GM18861 (cell line): ENCODE measurements around the gene SFR1.
A peak's percentile ranks its signal among the peaks of the same experiment; 100 is the strongest.

Source experiments
- ATAC-seq: cut with Tn5 transposase; IDR thresholded peaks from one replicate; pipeline ENCODE4 v1.9.1; 2021; ENCODE audit not compliant: unreplicated experiment

The SFR1 gene

DNA sequence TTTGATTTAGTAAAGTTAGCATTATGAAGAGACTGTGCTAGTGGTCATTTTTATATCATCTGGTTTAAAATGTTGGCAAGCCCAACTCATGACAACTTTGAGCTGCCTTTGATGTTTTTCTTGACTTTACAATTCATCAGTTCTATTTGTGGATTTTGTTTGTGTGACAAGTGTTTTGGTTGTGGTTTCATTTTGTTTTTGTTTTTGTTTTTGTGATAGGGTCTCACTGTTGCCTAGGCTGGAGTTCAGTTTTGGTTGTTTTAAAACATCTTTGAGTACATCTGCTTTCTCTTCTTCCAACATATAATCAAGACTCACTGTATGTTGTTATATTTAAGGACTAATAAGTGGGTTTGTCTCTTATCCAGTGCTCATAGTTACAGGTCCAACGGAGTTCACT is 17.6 kb upstream of the SFR1 start:
- no peak for ATAC-seq

DNA sequence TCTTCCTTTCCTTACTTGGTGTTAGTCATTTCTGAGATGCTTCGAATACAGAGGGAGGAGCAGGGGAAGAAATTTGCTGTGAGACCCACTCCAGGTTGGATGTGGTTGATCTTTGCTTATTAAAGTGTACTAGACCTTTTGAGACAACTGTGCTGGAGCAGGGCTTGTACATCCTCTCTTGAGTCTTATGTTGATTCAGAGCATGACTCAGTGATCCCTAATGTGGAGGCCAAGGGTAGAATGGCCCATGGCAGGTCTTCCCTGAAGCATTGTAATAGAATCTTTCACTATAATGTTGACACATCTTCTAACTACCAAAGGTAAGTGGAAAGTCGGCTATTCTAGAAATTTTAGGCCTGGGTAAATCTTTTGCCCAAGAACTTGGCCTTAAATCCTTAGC is 17.0 kb upstream of the SFR1 start:
- ATAC-seq, result no peak

DNA sequence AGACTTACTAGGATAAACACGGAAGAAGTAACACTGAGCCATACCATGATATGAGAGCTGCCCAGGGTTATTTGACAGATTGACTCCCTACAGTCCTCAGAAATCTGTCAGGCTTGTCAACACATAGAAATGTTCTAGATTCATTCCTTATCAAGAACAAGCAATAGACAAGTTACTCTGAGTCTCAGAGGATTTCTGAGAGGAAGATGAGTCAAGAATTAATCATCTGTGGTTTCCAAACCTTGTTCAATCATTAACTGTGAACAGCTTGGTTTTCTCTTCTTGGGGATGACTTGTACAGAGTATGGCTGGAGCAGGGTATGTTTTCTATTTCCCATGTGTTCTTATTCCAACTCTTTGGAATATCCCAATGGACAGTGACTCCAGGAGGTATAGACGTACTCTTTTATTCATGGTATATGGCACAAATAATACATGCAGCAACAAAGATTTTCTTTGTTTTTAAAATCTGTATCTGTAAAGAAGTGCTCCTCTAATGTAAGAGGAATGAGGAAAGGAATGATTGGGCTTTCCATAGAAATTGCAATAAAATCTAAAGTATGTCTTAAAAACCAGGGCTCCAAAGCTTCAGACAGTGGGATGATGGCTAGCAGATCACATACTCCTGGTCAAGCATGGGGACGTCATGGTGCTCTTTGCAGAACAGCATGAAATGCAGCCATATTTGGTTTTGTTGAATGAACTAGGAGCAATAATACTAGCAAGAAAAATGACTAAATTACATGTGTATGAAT is 11.9 kb upstream of the SFR1 start:
- peak; percentile 99 for ATAC-seq

DNA sequence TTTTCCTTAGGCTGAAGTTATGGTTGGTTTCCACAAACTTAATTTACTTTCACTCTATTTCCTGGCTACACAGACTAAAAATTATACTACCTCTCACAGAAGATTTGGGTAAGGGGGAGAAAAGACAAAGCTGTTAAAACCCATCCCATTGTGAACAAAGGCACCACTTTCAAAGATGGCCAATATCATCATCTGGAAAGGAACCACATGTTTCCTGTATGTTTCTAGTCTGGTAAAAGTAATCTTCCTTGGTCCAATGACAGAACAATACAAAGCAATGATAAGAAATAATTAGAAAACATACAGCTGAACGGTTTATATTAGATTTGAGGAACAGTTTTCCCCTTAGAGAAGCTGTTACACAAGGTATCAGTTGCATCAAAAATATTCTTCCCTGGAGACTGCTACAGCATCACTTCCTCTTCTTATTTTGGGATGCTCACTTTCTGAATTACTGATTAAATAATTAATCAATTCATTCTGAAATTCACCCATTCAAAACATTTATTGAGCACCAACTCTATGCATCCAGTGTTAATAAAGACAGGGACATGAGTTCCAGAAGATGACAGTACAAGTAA is 8.5 kb upstream of the SFR1 start:
- ATAC-seq, result no peak

DNA sequence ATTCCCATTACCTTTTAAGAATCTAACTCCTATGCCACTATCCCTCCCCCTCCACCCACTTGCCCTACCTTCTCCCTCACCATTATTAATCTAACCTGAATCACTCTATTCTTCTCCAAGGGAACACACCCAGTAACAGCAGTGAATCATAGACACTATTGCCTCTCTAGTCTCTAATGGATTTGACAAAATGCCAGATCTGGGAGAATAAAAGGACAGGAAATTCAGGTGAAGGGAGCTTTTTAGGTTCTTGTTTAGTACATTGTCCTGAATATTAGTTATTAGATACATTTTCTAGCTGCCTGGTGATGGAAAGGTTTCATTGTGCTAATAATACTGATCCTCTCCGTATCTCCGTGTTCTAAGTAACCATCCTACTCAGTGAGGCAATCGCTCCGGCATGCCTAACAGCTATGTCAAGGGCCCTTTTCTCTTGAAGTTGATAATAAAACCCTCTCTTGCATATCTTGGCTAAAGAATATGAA is 4.1 kb upstream of the SFR1 start:
- no peak for ATAC-seq

DNA sequence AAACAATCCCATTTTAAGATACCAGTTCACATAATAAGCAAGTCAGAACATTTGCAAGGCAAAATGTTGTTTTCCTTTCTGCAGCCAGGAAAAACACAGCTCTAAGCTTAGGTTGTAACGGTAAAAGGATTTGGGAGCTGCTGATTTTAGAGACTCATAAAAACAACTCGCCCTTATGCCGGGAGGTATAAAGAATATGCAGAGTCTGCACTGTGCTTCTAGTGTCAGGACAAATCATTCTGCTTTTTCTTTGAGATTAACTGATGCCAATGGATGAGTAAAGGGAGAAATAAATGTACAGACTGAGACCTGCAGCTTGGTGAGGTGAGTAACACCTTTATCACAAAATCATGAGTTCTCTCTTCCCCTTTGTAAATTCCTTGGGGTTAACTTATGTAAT is 2.0 kb upstream of the SFR1 start:
- no peak for ATAC-seq

DNA sequence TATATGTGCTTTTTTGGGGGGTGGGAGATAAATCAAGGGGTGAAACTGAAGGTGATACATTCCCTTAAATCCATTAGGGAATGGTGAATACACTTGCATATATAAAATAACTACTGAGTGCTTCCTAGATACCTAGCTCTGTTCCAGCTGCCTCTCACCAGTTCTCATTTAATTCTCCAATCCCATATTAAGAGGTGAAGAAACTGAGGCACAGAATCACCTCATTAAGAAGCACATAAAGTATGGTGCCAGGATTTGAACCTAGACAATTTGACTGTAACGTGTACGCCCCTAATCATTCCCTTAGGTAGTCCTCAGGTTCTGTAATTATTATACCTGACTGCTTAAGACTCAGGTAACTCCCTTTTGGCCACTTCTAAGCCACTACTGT is 1.5 kb upstream of the SFR1 start:
- ATAC-seq, result no peak

DNA sequence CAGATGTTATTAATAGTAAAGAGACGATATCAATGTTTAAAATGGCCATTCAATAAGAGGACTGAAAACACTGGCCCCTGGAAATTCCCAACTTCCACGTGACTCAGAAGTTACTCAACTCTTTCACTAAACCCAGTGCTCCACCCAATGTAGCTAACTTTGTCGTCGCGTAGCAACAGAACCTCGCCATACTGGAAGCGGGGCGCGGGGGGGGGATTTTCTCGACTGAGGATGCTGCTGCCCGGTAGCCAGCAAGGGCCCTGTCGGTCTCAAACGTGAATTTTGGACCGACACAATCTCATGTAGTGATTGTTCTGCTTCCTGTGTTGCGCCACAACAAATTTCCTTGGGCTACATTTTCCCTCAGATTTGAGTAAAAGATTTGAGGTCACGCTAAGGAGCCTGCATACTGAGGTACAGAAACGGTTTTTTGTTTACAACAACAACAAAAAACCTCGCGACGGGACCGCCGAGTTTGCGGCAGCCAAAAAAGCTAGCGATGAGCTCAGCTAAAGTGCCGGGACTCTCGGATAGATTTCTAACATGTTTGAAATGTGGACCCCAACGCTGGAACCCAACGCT is 977 bp upstream of the SFR1 start:
- ATAC-seq, result peak; percentile 33

DNA sequence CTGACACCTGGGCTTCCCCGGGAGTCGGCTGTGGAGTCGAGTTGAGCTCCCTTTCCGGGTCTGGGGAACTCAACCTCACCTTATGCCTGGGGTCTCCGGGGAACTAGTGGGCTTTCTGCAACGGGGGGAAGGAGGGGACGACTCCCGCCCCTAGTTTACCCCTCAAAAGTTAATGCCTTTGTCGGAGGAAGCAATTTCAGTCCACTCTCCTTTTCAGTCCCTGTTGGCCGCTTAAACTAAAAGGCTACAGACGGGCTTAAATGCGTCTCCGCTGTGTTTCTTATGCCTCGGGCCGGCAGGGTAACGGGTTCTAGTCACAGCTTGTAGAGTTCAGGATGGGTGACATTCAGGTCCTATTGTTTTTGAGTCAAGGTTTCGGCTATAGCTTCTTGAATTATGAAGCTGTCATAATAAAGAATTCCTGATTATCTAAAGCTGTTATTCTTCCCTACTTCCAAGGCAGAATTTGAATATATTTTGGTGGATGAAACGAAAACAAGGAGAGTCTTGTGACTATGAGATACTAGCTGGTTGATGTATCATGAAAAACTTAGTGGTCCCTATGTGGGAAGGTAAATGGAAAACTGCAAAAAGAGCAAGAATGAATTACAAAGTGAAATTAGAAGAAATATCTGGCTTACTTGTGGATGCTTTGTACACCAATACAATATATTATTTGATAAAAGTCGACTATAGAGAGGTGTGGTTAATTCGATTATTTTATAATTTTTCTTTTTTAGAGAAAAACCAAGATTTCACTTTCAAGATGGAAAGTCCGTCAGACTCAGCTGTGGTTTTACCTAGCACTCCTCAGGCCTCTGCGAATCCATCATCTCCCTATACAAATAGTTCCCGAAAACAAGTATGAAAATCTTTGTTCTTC is 495 bp downstream of the SFR1 start:
- ATAC-seq, result no peak

DNA sequence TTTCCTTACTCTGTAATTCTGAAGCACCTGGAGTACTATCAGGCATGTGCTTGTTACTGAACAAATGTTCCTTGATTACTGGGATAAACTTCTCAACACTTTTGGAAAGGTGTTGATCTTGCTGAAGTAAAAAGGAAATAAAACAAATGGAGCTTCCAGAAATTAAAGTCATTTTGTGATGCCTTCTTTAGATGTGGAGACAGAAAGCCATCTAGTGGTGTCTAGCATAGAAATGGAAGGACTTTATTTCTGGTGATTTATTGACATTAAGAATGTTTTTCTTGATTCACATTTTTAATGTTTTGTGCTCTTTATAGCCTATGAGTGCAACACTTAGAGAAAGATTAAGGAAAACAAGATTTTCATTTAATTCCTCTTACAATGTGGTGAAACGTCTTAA is 1.4 kb downstream of the SFR1 start:
- no peak for ATAC-seq

DNA sequence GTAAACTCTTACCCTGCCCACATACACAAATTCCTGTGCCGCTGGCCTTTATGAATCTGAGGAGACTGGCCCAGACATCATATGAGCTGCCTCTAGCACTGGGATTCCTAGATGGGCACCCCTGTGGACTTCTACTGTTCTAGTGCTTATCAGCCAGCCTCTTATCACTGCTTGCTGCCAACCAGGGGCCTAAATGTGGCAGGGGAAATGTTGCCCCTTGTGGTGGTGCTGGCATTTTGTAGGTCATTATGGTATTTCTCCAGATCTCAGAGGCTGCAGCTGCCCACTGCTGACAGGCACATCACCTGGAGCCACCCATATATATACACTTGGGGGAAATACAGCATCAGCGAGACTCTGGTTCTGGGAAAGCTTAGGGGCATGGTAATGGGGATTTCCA is 5.4 kb downstream of the SFR1 start:
- ATAC-seq, result peak; percentile 39

DNA sequence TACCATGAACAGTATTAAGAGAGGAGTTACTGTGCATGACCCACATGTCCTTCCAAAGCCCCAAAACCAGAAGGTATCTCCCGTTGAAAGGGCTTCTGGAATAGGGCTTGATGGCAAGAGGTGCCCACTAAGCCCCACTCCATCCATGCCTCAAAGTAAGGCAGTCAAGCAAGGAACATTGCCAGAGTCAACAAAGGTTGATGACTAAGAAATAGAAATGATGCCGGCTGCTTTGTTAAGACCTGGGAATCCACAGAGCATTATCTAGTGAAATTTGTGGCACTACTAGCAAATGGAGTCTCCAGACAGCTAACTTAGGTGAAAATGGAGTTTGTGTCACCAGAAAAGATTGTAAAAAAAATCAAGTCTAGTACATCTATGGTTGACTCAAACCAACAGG is 6.2 kb downstream of the SFR1 start:
- no peak for ATAC-seq

DNA sequence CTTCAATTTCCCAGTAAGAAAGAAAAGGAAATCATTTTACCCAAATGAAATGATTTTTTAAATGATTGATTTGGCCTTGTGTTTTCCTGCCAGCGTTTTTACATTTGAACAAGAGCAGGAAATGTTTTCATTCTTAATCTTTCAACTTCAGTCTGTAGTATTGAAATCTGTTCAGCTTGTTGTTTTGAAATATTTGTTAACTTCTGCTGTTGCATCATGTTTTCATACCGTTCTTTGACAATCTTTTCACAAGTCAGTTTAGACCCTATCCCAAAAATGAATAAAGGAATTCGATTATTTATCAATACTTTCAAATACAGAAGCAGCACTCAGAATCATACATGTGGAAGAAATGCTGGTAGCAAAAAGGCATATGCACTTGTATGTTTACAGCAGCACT is 8.1 kb downstream of the SFR1 start:
- ATAC-seq, result no peak

DNA sequence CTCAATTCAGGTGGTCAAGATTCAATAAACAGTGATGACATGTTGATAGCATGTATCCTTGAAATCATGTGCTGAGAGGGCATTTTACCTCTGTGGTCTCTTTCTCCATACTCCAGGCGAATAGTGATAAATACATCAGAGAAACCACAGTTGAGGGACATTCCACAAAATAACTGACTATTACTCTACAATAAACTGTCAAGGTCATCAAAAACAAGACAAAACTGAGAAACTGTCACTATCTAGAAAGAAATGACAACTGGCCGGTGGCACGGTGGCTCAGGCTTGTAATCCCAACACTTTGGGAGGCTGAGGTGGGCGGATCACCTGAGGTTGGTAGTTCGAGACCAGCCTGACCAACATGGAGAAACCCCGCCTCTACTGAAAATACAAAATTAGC is 16.2 kb downstream of the SFR1 start:
- ATAC-seq, result no peak

DNA sequence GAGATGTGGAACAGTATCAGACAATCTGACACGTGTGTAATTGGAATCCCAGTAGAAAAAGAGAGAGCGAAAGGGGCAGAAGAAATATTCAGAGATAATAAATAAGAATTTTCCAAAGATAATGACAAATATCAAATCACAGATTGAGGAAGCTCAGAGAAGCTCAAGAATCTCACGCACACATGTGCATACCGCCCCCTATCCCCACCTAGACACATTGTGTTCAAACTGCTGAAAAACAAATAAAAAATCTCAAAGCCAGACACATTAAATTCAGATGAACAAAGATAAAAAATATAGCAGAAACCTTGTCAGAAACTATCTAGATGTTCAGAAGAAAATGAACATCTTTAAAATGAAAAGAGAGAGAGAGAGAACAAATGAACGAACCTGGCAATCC is 17.2 kb downstream of the SFR1 start:
- no peak for ATAC-seq

DNA sequence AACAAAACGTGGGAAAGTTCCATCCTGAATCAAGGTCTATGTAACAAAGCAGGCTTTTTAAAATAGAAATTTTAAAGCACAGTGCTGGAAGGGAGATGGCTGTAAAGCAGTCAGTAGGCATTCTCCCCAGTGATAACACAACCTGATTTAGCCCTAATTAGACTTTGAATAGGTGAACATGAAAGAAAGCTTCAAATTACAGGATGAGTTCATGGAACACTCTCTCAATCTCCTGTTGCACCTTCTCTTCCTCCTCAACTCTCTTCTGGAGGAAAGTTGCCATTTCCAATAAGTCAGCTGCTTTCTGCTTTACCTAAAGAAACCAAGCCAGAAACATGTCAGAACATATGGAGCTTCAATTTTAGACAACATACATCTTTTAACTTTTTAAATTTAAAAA is 20.1 kb downstream of the SFR1 start:
- no peak for ATAC-seq

DNA sequence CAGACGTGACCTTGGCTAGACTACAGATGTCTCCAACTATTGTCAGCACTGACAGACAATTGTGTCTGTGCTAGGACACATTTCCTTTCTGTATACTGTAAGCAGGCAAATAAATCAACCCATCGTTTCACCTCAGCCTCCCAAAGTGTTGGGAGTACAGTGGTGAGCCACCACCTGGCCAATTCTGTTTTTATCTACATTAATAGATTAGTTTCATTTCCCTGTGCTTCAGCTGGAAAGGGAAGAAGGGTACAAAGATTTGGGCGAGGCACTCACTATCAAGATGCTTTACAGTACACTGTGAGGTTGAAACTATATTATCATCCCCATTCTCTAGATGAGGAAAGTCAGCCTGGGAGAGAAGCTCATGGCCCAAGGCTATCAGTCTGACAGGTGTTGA is 21.9 kb downstream of the SFR1 start:
- no peak for ATAC-seq

DNA sequence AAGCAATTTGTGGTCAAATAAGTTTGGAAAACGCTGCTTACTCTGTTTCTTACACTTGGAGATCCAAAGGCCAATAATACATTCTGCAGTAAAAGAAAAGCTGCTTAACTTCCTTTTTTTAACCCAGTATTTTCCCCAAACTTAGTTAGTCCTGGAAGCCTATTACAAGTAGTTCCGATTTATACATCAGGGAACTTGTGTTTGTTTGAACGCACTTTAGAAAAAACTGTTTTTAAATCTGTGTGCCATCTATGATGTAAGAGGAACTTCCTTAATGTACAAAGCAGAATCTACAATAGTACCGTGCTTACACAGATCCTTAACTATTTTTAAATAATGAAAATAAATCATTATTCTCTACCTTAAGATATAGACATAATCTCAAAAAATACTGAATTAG is 23.0 kb downstream of the SFR1 start:
- ATAC-seq, result no peak

DNA sequence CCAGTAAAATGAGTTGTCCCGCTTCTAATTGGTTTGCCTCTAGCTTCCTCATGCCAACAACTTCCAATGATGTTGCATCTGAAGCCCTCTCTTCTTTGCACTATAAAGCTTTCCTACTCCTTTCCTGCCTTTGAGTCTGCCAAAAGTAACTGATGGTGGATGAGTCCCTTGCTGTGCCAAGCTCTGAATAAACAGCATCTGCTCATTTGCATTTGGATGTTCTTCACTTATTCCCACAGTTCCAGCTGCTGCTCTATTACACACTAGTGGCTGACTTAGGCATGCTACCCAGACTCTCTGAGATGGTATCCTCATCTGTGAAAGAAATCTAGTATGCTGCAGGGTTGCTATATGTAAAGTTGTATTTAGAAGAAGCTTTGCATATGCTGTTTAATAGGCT is 24.9 kb downstream of the SFR1 start:
- no peak for ATAC-seq

DNA sequence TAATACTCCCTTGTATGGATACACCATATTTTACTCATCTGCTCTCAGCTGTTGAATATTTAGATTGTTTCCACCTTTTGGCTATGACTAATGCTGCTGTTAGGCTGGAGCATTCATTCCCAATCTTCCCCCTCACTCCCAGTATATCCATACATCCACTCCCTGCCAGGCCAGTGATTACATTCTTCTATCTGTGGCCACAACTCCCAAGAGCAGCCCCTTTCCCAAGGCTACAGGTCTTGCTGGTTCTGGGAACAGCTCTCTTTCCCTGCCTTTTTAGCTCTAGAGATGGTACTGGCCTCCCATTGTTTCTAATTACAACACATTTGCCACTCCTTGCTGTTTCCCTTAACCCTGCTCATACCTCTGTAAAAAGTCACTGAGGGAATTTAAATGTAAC is 28.2 kb downstream of the SFR1 start:
- no peak for ATAC-seq

DNA sequence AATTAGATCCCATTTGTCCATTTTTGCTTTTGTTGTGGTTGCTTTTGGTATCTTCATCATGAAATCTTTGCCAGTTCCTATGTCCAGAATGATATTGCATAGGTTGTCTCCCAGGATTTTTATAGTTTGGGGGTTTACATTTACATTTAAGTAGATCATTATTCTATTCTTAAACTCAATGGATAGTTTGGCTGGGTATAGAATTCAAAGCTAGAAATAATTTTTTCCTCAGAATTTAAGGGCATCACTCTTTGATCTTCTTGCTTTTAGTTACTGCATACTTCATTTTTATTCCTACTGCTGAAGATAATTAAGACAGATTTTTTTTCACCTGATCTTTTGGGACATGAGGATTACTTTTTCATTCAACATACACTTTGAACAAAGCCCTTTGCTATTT is 29.8 kb downstream of the SFR1 start:
- no peak for ATAC-seq

DNA sequence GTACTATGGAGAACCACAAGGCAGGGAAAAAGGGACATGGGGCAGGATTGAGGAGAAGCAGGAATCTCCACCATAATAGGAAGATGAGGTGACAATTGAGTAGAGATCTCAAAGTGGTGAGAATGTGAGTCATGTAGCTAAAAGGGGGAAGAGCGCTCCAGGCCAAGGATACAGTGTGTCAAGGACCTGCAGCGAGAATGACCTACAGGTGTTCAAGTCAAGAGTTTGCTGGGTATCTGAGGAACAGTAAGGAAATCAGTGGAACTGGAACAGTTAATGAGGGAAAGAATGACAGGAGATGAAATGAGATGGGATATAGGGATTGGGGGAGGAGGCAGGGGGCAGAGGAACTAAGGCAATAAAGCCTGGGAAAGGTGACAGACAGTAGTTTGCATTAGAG is 33.6 kb downstream of the SFR1 start:
- ATAC-seq, result no peak
